Peyer's patch (tissue), 4 donors: Measurements from ENCODE around the gene JCAD. TPM values are rescaled to one million over a fixed set of nuclear protein-coding genes. Genes with fewer than 3 reads are reported as not detected.

Experiments
- DNase-seq, 3 donors: peaks; one replicate each; pipeline ENCODE4 v3.0.0-alpha.2; 2017 to 2019
- H3K27ac ChIP-seq, 4 donors: fragments of 200-600 bp; sonication (generic); one replicate each; pipeline ENCODE4 v1.5.1; 2016 to 2019
- H3K27me3 ChIP-seq, 2 donors: fragments of 200-600 bp; sonication (generic); one replicate each; pipeline ENCODE4 v1.5.1; 2019
- H3K36me3 ChIP-seq, 3 donors: fragments of 200-600 bp; sonication (generic); one replicate each; pipeline ENCODE4 v1.5.1; 2016 to 2019
- H3K4me1 ChIP-seq, 4 donors: fragments of 200-600 bp; sonication (generic); one replicate each; pipeline ENCODE4 v1.5.1; 2016 to 2019
- H3K4me3 ChIP-seq, 4 donors: fragments of 200-600 bp; sonication (generic); 1 replicate in 3 of 4; 2 replicates in 1 of 4; pipeline ENCODE4 v1.5.1; 2016 to 2019; ENCODE audit warnings: mild to moderate bottlenecking in 1 of 4
- H3K9me3 ChIP-seq, 4 donors: fragments of 200-600 bp; sonication (generic); one replicate each; pipeline ENCODE4 v1.5.1; 2016 to 2019; ENCODE audit warnings: mild to moderate bottlenecking in 1 of 4
- CTCF ChIP-seq, 6 experiments: fragments of 450-650 bp in 4 of 6; fragments of 200-600 bp in 2 of 6; sonication (generic) in 1 of 6; IDR thresholded peaks; one replicate each; pipeline ENCODE4 v1.5.1; 2017 to 2019; ENCODE audit warnings: antibody characterized with exemption in 6 of 6, mild to moderate bottlenecking in 3 of 6, moderate library complexity in 1 of 6
- POLR2A ChIP-seq, 2 donors: fragments of 450-650 bp; IDR thresholded peaks; one replicate each; pipeline ENCODE4 v1.5.1; 2017; ENCODE audit warnings: antibody characterized with exemption in 2 of 2, mild to moderate bottlenecking in 2 of 2, moderate library complexity in 2 of 2
- total RNA-seq, 4 donors: library from RNA; depleted of rRNA; stranded (reverse); fragments of >200 nt; gene quantifications; one replicate each; pipeline ENCODE4 v1.1.0, GENCODE V29; 2016

JCAD gene
- total RNA-seq, 4 donors from 2014 or later: 0.53 to 5.8 (median 2.6) TPM

- H3K4me1 ChIP-seq: no peaks in the 10 kb centered on the region
- no peak for TF ChIP-seq POLR2A (IDR thresholded peaks at IDR 0.05)
- TF ChIP-seq CTCF (IDR thresholded peaks at IDR 0.05): no peak
- H3K27ac ChIP-seq: no peak overlapping the region
- H3K4me3 ChIP-seq: no peak overlapping the region
- H3K9me3 ChIP-seq: no peaks in the 10 kb centered on the region
- no peaks in the 10 kb centered on the region for H3K27me3 ChIP-seq
- no peak for DNase-seq
- no peaks in the 10 kb centered on the region for H3K36me3 ChIP-seq
Measured at GRCh38 chr10:29969255-29970011, 90.0 kb downstream of the JCAD start.

- Histone ChIP-seq H3K9me3 (no peaks in the 10 kb centered on the region), H3K36me3 (no peaks in the 10 kb centered on the region), H3K4me1 (no peaks in the 10 kb centered on the region), H3K27me3 (no peaks in the 10 kb centered on the region), H3K4me3 (no peak overlapping the region), H3K27ac (no peak overlapping the region)
- DNase-seq: no peak
- no peak for TF ChIP-seq POLR2A (IDR thresholded peaks at IDR 0.05)
- no peak for TF ChIP-seq CTCF (IDR thresholded peaks at IDR 0.05)
Measured at GRCh38 chr10:29968585-29968984, 90.8 kb downstream of the JCAD start.

- Histone ChIP-seq H3K9me3 (no peaks in the 10 kb centered on the region), H3K27ac (no peak overlapping the region), H3K36me3 (no peaks in the 10 kb centered on the region), H3K4me1 (no peaks in the 10 kb centered on the region), H3K27me3 (no peaks in the 10 kb centered on the region), H3K4me3 (no peak overlapping the region)
- no peak for TF ChIP-seq CTCF (IDR thresholded peaks at IDR 0.05)
- no peak for TF ChIP-seq POLR2A (IDR thresholded peaks at IDR 0.05)
- DNase-seq: no peak
Measured at GRCh38 chr10:29966269-29966668, 93.1 kb downstream of the JCAD start.
